Loucy (cell line): ENCODE measurements around the gene ENTPD2.

Experiments used
- EZH2phosphoT487 ChIP-seq: fragments of 200-600 bp; IDR thresholded peaks from 2 replicates; pipeline ENCODE4 v1.6.1; 2018; ENCODE audit warnings: antibody characterized with exemption, mild to moderate bottlenecking, moderate library complexity, borderline replicate concordance
- TF ChIP-seq, protein P1 (sequence below): fragments of 200-600 bp; sonication (generic); conservative IDR thresholded peaks from 2 replicates; pipeline ENCODE4 v1.5.1; 2014; ENCODE audit warnings: mild to moderate bottlenecking, antibody characterized with exemption, low read length

DNA sequence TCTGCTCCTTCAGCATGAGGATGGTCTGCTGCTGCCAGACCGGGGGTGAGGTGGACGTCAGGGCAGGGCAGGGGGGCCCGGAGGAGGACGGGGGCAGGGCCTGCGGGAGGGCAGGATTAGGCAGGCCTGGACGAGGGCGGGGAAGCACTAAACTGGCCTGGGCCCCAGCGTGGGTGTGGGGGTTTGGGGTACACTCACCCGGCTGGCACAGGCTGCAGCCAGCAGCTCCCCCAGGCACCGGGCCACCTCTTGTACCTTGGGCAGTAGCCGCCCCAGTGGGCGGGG, 11.0 kb upstream of the ENTPD2 start:
- TF ChIP-seq, protein P1, sequence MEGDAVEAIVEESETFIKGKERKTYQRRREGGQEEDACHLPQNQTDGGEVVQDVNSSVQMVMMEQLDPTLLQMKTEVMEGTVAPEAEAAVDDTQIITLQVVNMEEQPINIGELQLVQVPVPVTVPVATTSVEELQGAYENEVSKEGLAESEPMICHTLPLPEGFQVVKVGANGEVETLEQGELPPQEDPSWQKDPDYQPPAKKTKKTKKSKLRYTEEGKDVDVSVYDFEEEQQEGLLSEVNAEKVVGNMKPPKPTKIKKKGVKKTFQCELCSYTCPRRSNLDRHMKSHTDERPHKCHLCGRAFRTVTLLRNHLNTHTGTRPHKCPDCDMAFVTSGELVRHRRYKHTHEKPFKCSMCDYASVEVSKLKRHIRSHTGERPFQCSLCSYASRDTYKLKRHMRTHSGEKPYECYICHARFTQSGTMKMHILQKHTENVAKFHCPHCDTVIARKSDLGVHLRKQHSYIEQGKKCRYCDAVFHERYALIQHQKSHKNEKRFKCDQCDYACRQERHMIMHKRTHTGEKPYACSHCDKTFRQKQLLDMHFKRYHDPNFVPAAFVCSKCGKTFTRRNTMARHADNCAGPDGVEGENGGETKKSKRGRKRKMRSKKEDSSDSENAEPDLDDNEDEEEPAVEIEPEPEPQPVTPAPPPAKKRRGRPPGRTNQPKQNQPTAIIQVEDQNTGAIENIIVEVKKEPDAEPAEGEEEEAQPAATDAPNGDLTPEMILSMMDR = no peak
- no peak for TF ChIP-seq EZH2phosphoT487
